GM23338 (cell line): ENCODE measurements around the gene MITF. TPM values are rescaled to one million over a fixed set of nuclear protein-coding genes. Genes with fewer than 3 reads are reported as not detected.

Source experiments
- ATAC-seq: fragments of 200-7000 bp; cut with Tn5 transposase; 3 replicates; pipeline ENCODE4 v1.9.1; 2020
- DNase-seq: peaks from one replicate; pipeline ENCODE4 v3.0.0-alpha.2; 2015; ENCODE audit warnings: low spot score
- H2AFZ ChIP-seq: fragments of 200-600 bp; sonication (generic); 2 replicates; pipeline ENCODE4 v1.8.0; 2016; ENCODE audit warnings: antibody characterized with exemption, mild to moderate bottlenecking, moderate library complexity
- H3F3A ChIP-seq: fragments of 200-600 bp; sonication (generic); replicated peaks from 2 replicates; pipeline ENCODE4 v1.8.0; 2017; ENCODE audit warnings: antibody characterized with exemption, mixed run types, low read depth
- H3K27ac ChIP-seq: fragments of 200-600 bp; sonication (generic); 2 replicates; pipeline ENCODE4 v1.6.1; 2016; ENCODE audit warnings: low read depth
- H3K27me3 ChIP-seq: fragments of 200-600 bp; sonication (generic); 2 replicates; pipeline ENCODE4 v1.8.0; 2016; ENCODE audit warnings: mild to moderate bottlenecking, mixed run types, moderate library complexity; ENCODE audit not compliant: insufficient read depth
- H3K36me3 ChIP-seq: fragments of 200-600 bp; sonication (generic); 2 replicates; pipeline ENCODE4 v1.8.0; 2016; ENCODE audit warnings: mild to moderate bottlenecking; ENCODE audit not compliant: insufficient read depth
- H3K4me1 ChIP-seq: fragments of 200-600 bp; sonication (generic); 2 replicates; pipeline ENCODE4 v1.8.0; 2016; ENCODE audit warnings: mild to moderate bottlenecking, moderate library complexity; ENCODE audit not compliant: insufficient read depth
- H3K4me2 ChIP-seq: fragments of 200-600 bp; sonication (generic); 2 replicates; pipeline ENCODE4 v1.7.1; 2017; ENCODE audit warnings: mixed run types
- H3K4me3 ChIP-seq: fragments of 200-600 bp; sonication (generic); 2 replicates; pipeline ENCODE4 v1.6.1; 2016; ENCODE audit warnings: mixed run types
- H3K79me2 ChIP-seq: fragments of 200-600 bp; sonication (generic); replicated peaks from 2 replicates; pipeline ENCODE4 v1.8.0; 2017; ENCODE audit warnings: mild to moderate bottlenecking; ENCODE audit not compliant: insufficient read depth
- H3K9me2 ChIP-seq: fragments of 200-600 bp; sonication (generic); 2 replicates; pipeline ENCODE4 v1.8.0; 2017; ENCODE audit not compliant: insufficient read depth
- H4K20me1 ChIP-seq: fragments of 200-600 bp; sonication (generic); replicated peaks from 2 replicates; pipeline ENCODE4 v1.8.0; 2017; ENCODE audit warnings: mild to moderate bottlenecking; ENCODE audit not compliant: insufficient read depth
- H3K27ac Mint-ChIP-seq: 2 replicates; pipeline ENCODE4 v1.8.0; 2020; ENCODE audit warnings: inconsistent platforms, mild to moderate bottlenecking, moderate library complexity, mixed read lengths
- H3K27me3 Mint-ChIP-seq: 3 replicates; pipeline ENCODE4 v1.8.0; 2022; ENCODE audit warnings: low read depth, mild to moderate bottlenecking, moderate library complexity, mixed read lengths, inconsistent platforms; ENCODE audit not compliant: insufficient read depth, poor library complexity
- H3K36me3 Mint-ChIP-seq: 3 replicates; pipeline ENCODE4 v1.8.0; 2021; ENCODE audit warnings: low read depth, mild to moderate bottlenecking, inconsistent platforms, moderate library complexity, mixed read lengths
- H3K4me1 Mint-ChIP-seq: 3 replicates; pipeline ENCODE4 v1.8.0; 2020; ENCODE audit warnings: mild to moderate bottlenecking, inconsistent platforms, mixed read lengths
- H3K4me3 Mint-ChIP-seq: 3 replicates; pipeline ENCODE4 v1.8.0; 2021; ENCODE audit warnings: moderate library complexity, mild to moderate bottlenecking, inconsistent platforms, mixed read lengths
- H3K9me3 Mint-ChIP-seq: 3 replicates; pipeline ENCODE4 v1.8.0; 2020; ENCODE audit warnings: moderate library complexity, mild to moderate bottlenecking, inconsistent platforms, mixed read lengths
- CREB1 ChIP-seq: fragments of 250-450 bp; sonication (Bioruptor Pico); IDR thresholded peaks from 2 replicates; pipeline ENCODE4 v1.5.0; 2020; ENCODE audit warnings: low read depth, mild to moderate bottlenecking, moderate library complexity
- EZH2 ChIP-seq: fragments of 200-600 bp; sonication (generic); IDR thresholded peaks from one replicate; pipeline ENCODE4 v1.8.0; 2017; ENCODE audit warnings: antibody characterized with exemption, mild to moderate bottlenecking, low read depth; ENCODE audit not compliant: unreplicated experiment
- NANOG ChIP-seq: IDR thresholded peaks from 2 replicates; pipeline ENCODE4 v1.6.1; 2016; ENCODE audit warnings: antibody characterized with exemption, borderline replicate concordance
- POLR2AphosphoS5 ChIP-seq: IDR thresholded peaks from 2 replicates; pipeline ENCODE4 v1.6.1; 2016; ENCODE audit warnings: antibody characterized with exemption, low read depth
- ZNF114 ChIP-seq: fragments of 250-450 bp; sonication (Bioruptor Pico); IDR thresholded peaks from 2 replicates; pipeline ENCODE4 v1.5.0; 2020; ENCODE audit warnings: mild to moderate bottlenecking, moderate library complexity
- polyA plus RNA-seq: library from polyadenylated mRNA; unstranded; fragments of >200 nt; fragmentation: Nextera tagmentation; extraction: Ambion mirVana; gene quantifications from 2 replicates; pipeline ENCODE4 v1.2.1, GENCODE V29; 2016
- total RNA-seq: library from RNA; depleted of rRNA; stranded (reverse); fragments of >200 nt; shearing (Covaris generic); gene quantifications from 2 replicates; pipeline ENCODE4 v1.2.3, GENCODE V29; 2014
- TF ChIP-seq, protein P1 (sequence below): IDR thresholded peaks from one replicate; pipeline ENCODE4 v1.6.1; 2018; ENCODE audit warnings: antibody characterized with exemption; ENCODE audit not compliant: unreplicated experiment

MITF gene
- total and polyA plus RNA-seq, 2 experiments from 2014 or later = 1.9 to 2.4 TPM

DNA sequence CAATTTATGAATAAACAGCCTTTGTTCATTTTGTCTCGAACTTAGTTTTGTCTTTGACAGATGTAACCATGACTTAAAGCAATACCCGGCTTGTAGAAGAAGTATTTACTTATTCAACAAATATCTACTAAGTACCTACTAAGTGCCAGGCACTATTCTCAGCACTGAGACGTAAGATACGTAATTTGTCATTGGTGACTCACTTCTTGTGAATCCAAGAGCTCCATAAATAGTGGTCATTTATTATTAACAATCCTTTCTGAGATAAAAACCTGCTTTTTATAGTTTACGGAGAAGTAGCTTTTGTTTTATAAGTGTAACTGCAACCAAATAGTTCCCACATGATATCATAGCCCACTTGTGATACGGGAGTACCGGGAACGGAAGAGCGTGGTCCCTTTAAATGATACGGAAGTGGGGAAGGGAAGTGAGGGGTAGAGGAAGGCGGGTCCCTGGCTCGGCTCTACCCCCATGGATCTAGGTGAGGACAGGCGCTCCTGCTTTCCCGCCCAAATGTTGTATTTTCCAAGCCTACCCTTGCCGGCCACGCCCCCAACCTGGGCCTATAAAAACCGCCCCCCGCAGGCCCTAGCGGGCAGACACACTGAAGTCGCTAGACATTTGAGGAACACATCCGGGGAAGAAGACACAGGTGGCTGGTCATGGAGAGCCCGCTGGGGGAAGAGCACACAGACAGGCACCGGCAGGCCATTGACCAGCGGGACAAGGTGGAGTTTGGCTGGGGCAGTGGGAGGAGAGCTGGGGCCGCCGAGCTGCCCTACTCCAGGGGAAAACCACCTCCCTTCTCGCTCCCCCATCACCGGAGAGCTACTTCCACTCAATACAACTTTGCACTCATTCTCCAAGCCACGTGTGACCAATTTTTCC, 260.1 kb downstream of the MITF start, which contains the start of gene SAMMSON:
Gene SAMMSON, plus strand, starts transcription at position 594 of the 888 bp plus-strand sequence.
- H3K4me2 ChIP-seq = no peak within 1 kb of the TSS
- no peak within 1 kb of the TSS for H3K4me3 Mint-ChIP-seq
- H3K27ac Mint-ChIP-seq = no peak within 1 kb of the TSS
- H3K27ac ChIP-seq = no peak within 1 kb of the TSS
- TF ChIP-seq NANOG (no peak), ZNF114 (CRISPR knock-in tag) (0 out of 2 replicates have a peak, but pooled peaks have one; percentile 46)
- H3K9me2 ChIP-seq = no peaks in the 10 kb centered on the region
- no peaks in the 10 kb centered on the region for H3F3A ChIP-seq
- H4K20me1 ChIP-seq = no peaks in the 10 kb centered on the region
- H3K27me3 Mint-ChIP-seq = peaks cover 4% of the 10 kb centered on the region
- peak; percentile 60 for DNase-seq
- H3K4me3 ChIP-seq = no peak within 1 kb of the TSS
- H2AFZ ChIP-seq = peak within 1 kb of the TSS; percentile 57
- ATAC-seq = peak; percentile 83
- H3K36me3 Mint-ChIP-seq = no peaks in the 10 kb centered on the region
- H3K27me3 ChIP-seq = no peaks in the 10 kb centered on the region
- no peaks in the 10 kb centered on the region for H3K9me3 Mint-ChIP-seq
- H3K4me1 Mint-ChIP-seq = peaks cover 26% of the 10 kb centered on the region
- H3K79me2 ChIP-seq = no peaks in the 10 kb centered on the region
- H3K4me1 ChIP-seq = 0 out of 2 replicates have a peak, but pooled peaks cover 3% of the 10 kb centered on the region
- no peaks in the 10 kb centered on the region for H3K36me3 ChIP-seq

DNA sequence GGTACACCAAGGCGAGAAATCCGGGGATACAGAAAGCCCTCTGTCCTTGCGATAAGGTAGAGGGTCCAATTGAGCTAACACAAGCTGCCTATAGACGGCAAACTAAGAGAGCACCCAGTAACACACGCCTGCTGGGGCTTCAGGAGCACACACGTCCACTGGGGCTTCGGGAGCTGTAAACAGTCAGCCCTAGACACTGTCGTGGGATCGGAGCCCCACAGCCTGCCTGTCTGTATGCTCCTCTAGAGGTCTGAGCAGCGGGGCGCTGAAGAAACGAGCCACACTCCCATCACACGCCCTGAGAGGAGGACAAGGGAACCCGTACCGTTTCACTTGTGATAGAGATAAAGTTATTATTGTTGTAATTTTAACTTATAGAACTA, 260.8 kb downstream of the MITF start:
- peak; percentile 3 for DNase-seq
- H3K27ac Mint-ChIP-seq = no peak overlapping the region
- peak; percentile 41; the same call in 2 of the 3 replicates for ATAC-seq
- H3K4me1 ChIP-seq = 0 out of 2 replicates have a peak, but pooled peaks cover 3% of the 10 kb centered on the region
- no peaks in the 10 kb centered on the region for H4K20me1 ChIP-seq
- no peaks in the 10 kb centered on the region for H3K9me3 Mint-ChIP-seq
- no peak overlapping the region for H3K4me2 ChIP-seq
- H3F3A ChIP-seq = no peaks in the 10 kb centered on the region
- no peaks in the 10 kb centered on the region for H3K36me3 Mint-ChIP-seq
- no peaks in the 10 kb centered on the region for H3K36me3 ChIP-seq
- H3K27ac ChIP-seq = no peak overlapping the region
- H3K27me3 Mint-ChIP-seq = peaks cover 4% of the 10 kb centered on the region
- TF ChIP-seq, protein P1, sequence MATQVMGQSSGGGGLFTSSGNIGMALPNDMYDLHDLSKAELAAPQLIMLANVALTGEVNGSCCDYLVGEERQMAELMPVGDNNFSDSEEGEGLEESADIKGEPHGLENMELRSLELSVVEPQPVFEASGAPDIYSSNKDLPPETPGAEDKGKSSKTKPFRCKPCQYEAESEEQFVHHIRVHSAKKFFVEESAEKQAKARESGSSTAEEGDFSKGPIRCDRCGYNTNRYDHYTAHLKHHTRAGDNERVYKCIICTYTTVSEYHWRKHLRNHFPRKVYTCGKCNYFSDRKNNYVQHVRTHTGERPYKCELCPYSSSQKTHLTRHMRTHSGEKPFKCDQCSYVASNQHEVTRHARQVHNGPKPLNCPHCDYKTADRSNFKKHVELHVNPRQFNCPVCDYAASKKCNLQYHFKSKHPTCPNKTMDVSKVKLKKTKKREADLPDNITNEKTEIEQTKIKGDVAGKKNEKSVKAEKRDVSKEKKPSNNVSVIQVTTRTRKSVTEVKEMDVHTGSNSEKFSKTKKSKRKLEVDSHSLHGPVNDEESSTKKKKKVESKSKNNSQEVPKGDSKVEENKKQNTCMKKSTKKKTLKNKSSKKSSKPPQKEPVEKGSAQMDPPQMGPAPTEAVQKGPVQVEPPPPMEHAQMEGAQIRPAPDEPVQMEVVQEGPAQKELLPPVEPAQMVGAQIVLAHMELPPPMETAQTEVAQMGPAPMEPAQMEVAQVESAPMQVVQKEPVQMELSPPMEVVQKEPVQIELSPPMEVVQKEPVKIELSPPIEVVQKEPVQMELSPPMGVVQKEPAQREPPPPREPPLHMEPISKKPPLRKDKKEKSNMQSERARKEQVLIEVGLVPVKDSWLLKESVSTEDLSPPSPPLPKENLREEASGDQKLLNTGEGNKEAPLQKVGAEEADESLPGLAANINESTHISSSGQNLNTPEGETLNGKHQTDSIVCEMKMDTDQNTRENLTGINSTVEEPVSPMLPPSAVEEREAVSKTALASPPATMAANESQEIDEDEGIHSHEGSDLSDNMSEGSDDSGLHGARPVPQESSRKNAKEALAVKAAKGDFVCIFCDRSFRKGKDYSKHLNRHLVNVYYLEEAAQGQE = no peak
- TF ChIP-seq EZH2 = no peak
- TF ChIP-seq POLR2AphosphoS5 = no peak
- TF ChIP-seq CREB1 = no peak
- TF ChIP-seq NANOG = no peak
- no peaks in the 10 kb centered on the region for H3K79me2 ChIP-seq
- H2AFZ ChIP-seq = peak overlapping the region; percentile 57
- no peaks in the 10 kb centered on the region for H3K27me3 ChIP-seq
- no peaks in the 10 kb centered on the region for H3K9me2 ChIP-seq
- H3K4me3 Mint-ChIP-seq = no peak overlapping the region
- H3K4me3 ChIP-seq = no peak overlapping the region
- peaks cover 26% of the 10 kb centered on the region for H3K4me1 Mint-ChIP-seq
